Measurements from ENCODE around the gene SLC12A8.

The SLC12A8 gene

DNA sequence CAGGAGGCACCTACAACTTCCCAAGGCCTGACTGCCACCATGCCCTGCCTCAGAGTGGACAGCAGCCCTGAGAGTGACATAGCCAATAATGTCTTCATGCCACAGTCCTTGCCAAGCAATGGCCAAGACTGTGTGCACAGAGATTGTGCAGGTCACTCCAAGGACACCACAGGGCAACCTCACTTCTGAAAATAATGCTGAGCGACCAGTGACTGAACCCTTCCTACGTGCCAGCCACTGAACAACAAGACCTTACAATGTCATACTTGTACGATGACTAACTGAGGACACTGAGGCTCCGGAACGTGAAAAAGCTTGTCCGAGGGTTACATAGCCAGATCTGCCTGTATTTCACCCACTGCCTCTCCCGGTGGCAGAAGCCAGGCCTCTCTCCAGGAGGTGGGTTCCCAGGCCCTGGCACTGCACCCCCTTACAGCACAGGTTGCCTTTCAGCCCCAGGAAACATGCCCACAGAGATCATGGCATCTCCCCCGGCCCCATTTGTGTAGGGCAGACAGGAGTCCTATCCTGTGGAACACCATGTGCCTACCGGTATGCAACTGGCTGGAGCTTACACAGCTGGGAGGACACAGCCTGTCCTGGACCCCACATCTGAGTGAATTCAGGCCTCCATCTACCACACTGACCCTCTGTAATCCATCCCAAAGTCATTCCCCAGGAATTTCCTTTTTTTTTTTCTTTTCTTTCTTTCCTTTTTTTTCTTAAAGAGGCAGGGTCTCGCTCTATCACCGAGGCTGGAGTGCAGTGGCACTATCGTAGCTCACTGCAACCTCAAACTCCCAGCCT, 72.3 kb downstream of the SLC12A8 start:
- no peak for DNase-seq (ENCODE audit: low read depth in 3 of 3)

DNA sequence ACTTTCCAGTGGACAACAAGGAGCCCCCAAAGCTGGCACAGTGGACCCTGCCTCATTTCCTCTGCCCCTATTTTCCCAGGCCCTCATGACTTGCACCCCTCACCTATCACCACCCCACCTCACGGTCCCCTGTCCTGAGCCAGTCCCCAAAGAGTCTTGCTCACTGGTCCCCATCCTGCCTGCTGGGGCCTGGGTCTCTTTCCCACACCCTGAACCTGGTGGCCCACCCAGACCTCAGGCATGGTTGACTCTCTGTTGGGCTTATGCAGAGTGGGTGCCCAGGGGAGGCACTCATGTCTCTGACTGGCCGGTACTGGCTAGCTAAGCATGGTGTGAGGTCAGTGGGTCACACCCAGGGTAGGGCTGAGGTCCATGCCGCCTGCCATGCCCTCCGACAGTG, 73.2 kb downstream of the SLC12A8 start:
- no peak for DNase-seq (ENCODE audit: low read depth in 3 of 3)

DNA sequence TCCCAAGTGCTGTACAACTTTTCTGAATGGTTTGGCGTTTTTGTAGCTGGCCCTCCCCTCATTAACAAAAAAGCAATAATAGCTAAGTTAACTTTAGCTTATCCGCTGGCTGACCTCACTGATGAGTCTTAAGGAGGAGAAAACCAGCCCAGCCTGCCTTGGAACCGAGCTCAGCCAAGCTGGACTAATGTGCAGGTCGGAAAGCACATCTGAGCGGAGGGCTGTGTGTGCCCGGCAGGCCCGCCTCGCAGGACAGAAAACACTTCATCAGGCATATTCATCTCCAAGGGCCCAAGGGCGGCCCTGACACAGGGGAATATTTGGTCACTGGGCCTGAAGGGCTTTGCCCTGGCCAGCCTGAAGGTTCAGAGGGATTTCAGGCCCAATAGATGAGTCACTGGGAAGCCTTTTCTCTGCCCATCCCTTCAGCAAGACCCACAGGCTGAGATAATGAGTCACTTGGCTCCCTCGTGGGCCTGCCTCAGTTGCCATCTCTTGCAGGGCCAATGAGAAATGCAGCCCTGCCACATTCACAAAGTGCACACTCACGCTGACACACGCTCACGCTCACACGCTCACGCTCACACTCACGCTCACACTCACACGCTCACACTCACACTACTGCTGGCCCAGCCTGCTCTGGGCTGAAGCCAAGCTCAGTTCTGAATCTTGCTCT, 75.1 kb downstream of the SLC12A8 start:
- no peak for DNase-seq (ENCODE audit: low read depth in 3 of 3)

DNA sequence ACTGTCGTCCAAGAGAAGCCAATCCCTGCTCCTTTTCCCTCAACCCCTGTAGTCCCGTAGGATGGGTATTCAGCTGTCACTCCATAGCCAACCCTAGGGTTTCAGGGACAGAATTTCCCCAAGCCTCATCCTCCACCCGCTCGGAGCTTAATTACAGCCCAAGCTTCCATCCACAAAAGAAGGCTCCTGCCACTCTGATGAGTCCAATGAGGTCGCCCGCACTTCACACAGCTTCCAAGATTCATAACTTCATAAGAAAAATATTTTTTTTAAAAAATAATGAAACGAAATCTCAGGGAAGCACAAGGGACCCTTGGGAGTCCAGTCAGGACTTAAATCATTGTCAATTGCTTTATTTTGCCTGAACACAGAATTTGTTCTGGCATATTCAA, 75.6 kb downstream of the SLC12A8 start:
- no peak for DNase-seq (ENCODE audit: low read depth in 3 of 3)

DNA sequence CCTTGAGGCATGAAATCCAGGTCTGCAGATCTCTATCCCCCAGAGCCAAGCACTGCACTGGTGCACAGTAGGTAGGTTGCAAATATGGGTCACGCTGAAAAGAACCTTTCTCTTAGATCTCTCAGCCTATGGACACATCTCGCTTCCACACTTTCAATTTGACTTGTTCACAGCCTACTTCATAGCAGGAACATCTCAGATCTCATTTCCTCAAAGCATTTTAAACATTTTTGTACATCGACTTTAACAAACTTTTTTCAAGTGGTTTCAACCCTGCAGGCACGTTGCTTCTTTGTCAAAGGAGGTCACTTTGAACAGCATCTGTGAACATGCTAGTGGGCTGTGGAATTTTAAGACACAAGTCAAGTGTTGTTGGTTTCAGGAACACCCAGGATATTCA, 76.0 kb downstream of the SLC12A8 start:
- DNase-seq (ENCODE audit: low read depth in 3 of 3): no peak

DNA sequence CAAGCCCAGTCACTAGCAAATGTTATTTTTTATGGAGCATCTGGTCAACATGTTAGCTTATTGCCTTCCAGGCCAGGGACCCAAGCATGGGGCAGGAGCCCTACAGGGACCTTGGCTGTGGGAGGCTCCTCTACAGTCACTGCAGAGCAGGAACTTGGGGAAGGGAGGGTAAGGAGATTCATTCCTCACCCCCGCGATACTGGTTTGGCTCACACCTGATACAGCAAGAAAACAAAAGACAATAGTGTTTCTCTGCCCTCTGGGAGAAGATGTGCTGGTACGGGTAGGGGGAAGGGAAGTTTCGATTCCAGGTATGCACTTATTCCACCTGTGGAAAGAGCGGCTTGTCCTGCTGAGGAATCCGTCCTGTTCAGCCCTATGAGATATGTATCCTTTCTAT, 77.6 kb downstream of the SLC12A8 start:
- no peak for DNase-seq (ENCODE audit: low read depth in 3 of 3)

DNA sequence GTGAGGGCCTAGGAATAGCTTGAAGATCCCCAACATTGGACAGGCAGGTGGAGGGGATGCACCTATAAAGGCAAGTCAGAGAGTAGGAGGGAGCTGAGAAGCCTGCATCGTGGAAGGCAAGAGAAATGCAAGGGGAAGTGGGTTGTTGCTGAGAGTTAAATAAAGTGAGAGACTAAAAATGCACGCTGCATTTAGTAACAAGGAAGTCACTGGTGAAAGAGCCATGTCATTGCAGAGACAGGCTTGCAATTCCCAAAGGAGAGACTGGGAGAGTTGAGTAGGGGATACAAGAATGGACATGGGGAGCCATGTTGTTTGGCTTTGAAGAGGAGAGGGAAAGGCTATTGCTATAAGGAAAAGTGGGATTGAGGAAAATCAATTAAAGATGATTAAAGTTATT, 79.7 kb downstream of the SLC12A8 start:
- no peak for DNase-seq (ENCODE audit: low read depth in 3 of 3)

DNA sequence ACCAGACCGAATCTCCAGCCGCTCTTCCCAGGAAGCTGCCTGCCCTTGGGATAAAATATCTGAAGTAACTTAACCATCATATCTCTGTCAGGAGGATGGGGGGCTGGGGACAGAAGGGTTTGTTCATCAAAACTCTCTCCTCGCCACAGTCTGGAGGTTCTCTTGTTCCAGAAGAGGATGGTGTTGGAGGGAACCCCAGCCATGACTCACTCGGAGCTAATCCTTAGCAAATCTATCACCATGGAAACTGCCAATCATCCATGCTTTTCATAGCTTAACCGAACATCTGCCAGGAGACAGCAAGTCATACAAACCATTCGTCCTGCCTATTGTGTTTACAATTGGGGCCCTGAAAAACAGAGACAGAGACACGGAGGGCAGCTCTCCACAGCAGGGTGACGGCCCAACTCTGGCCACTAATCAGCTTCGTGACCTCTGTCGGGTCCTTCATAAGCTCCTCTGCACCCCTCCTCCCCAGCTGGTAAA, 83.0 kb downstream of the SLC12A8 start:
- no peak for DNase-seq (ENCODE audit: low read depth in 3 of 3)

DNA sequence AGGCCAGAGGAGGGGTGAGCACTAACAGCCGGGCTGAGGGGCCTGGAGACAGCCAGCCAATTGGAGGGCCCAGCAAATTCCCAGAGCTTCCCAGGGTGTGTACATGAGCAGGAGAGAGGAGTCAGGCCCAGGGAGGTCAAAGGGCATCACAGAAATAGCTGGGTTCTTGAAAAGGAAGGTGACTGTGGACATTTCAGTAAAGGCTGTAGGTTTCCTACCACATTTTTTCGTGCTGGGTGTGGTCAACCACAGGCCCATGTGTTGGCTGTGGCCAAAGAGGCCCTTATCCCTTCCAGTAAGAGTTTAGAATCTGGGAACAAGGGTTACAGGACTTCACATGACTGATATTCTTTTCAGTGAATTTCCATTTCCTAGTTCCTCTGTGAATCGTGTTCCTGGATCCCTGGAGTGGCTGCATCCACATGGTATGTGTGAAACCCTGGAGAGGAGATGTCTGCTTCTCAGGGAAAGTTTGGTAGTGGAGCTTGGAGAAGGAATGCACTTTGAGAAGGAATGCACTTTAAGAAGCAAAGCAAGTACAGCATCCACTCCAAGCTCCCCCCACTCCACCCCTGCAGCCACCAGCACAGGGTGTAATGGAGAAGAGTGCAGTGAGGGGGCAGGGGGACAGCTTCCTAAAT, 83.6 kb downstream of the SLC12A8 start:
- no peak for DNase-seq (ENCODE audit: low read depth in 3 of 3)

DNA sequence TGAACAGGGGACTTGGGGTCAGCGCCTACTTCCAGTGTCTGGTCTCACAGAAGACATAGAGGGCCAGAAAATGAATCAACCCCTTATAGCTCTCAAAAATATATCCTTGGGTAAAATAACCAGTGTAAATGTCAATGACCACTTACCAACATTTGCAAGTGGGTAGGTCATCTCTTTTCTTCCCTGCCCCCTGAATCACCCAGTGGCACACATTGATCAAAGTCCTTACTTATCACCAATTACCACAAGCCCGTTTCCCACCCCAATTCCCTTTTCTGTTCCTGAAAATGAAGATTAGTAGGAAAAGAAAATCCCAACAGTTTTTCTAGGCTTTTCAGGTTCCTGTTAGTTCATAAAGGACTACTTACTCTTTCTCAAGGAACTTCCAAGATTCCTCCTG, 86.2 kb downstream of the SLC12A8 start:
- no peak for DNase-seq (ENCODE audit: low read depth in 3 of 3)

DNA sequence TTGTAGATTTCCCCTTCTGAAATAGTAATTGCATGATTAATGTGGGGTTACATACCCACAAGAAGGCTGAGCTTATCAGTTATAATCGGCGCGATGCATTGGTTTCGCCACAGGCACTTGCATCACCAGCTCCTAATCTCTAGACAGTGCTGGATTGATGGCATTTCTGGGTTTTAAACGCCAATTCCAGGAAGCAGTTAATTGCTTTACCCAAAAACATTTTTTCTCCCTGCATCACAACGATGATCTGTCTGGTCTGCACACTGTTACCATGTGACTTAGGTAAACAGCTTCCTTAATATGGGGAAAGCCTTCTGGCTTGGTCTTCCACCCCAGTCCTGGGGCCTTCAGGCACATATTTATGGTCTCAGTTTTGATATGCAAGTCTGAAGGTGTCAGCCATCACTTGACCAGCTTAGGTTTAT, 86.7 kb downstream of the SLC12A8 start:
- DNase-seq (ENCODE audit: low read depth in 3 of 3): peak in 1 of 3 donors; percentile 51

DNA sequence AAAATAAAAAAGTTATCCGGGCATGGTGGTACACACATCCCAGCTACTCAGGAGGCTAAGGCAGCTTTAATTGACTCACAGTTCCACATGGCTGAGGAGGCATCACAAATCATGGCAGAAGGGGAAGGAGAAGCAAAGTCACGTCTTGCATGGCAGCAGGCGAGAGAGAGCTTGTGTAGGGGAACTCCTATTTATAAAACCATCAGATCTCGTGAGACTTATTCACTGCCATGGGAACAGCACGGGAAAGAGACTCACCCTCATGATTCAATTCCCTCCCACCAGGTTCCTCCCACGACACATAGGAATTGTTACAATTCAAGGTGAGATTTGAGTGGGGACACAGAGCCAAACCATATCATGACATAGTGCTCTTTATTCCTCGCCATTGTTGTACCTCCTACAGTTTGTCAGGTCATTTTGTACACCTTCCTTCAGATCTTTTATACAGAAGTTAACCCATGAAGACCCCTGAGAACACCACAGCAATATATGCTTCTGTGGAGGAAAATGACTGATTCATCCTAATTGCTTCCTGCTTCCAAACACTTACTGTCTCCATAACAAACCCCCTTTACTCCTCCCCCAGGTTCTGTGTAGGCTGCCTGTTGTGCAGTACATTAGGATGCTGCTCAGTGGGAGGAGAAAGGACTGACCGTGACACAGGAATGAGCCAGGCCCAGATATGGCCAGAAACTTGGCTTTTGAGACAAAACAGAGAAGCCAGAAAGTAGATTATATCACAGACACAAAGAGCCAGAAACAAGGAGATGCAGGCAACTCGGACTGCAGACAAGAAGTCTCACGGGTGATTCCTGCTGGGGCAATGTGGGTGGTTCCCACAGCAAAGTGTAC, 88.9 kb downstream of the SLC12A8 start:
- no peak for DNase-seq (ENCODE audit: low read depth in 3 of 3)

DNA sequence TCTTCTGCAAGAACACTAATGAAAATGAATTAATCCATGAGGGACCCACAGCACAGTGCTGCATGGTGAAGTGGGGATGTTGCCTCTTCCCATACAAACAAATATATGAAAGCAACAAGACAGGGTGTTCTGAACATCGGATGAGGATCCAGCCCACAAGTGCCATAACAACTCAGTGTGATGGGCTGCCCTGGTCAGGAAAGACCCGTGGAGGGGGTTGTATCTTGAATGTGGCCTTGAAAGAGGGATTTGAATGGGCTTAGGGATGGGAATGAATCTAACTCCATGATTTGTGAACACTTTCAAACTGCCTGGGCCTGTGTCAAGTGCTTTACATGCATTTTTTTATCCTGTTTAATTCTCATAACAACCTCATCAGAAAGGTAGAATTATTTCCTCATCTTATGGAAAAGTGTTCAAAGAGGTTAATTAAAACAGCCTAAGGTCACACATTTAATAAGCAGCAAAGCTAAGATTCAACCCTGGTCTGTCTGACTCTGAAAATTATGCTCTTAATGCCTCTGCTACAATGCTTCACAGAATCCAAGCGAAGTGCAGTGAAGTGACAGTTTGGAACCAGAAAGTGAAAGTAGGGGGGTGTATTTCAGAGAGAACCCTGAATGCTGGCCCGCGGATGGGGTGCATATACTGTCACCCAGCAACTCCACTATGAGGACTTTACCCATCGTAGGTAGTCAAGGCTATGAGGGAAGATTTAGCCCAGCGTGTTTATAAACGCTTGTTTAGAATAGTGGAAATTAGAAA, 91.1 kb downstream of the SLC12A8 start:
- no peak for DNase-seq (ENCODE audit: low read depth in 3 of 3)

DNA sequence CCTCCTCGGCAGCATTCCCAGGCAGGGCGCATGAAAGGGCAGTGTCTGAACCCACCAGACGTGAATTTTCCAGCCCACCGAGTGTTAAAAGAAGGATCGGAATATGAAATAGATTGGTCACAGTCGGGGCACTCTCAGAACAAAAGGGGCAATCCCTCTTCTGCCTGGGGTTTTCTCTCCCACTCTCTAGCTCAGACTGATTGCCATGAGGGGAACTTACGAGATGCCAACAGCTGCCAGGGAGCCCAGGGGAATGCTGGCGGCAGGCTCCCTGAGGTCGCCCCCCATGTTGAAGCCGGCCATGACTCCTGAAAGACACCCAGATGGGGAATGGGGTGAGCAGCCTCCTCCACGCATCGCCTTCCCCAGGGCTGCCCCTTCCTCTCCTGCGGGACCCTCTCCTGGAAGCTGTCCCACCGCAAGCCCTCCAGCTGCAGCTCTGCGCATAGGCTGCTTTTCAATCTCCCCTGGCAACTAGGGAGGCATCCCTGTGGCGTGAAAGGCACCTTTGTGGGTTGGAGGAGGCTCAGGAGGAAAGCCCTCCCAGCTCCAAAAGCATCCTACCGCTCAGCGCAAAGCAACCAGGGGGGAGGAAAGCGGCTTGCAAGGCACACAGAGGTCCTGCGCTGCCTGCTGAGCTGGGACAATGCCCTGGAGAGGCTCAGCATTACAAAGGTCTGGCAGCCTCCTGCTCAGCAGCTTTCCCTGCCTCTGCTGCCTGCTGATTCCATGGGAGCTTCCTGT, 92.0 kb downstream of the SLC12A8 start:
- no peak for DNase-seq (ENCODE audit: low read depth in 3 of 3)

DNA sequence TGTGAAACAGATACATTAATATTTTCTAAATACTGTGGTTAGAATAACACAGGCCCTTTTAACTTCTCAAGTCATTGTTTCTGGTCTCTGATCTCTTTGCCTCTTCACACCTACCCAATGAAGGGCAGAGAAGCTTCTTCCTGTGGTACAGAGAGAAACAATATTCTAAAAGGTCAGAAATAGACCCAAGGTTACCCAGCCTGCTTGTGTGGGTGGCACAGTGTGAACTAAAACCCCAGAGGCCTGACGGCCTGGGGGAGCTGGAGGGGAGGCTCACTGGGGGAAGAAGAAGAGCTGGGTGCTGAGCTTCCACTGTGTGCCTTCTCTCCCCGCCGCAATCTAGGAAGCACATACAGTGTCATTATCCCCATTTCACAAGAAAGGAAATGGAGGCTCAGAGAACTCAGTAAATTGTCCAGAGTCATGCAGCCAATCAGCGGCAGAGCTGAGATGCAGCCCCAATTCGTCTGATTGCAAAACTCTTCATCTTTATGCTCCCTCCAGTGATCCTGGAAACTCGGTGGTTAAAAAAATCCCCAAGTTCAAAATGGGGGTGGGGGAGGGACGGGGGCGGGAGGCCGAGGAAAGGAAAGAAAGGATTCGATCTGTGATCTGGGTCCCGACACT, 92.7 kb downstream of the SLC12A8 start:
- no peak for DNase-seq (ENCODE audit: low read depth in 3 of 3)

DNA sequence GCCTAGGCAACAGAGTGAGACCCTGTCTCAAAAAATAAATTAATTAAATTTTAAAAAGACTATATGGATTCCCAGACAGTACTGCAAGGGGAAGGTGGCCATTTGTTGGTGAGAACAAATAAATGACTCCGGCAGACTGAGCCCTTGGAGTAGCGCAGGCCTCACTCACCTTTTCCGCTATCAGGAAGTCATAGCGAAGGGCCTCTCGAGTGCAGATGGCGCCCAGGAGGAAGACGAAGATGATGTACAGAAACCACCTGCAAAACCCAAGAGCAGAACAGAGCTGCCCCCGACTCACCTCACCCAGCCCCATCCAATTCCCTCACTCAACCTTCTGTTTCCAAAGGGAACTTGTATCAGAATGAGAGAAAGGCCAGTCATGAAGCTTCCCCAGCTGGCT, 93.9 kb downstream of the SLC12A8 start:
- no peak for DNase-seq (ENCODE audit: low read depth in 3 of 3)

DNA sequence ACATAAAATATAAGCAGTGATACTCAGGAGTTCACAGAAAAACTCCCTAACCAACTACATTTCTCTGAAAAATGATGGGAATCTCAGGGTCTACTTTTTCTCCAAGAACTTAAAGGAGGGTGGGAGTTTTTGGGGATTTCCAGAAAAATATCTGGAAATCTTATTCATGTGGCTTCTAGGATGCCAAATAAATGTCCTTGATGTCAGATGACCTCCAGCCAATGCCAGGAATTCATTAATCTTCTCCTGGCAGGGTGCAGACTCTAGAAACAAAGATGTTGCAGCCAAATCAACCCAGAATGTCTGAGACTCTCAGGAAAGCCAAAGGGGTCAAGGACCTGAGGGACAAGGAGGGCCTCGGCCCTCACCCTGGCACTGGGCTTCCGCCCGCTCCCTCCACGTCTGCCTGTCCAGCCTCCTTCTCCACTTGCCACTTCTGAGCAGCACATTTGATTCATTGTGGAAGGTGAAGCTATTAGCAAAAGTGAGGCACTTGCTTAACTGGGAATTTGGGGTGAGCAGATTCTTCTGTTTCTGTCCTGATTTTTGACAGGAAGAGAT, 94.8 kb downstream of the SLC12A8 start:
- no peak for DNase-seq (ENCODE audit: low read depth in 3 of 3)

DNA sequence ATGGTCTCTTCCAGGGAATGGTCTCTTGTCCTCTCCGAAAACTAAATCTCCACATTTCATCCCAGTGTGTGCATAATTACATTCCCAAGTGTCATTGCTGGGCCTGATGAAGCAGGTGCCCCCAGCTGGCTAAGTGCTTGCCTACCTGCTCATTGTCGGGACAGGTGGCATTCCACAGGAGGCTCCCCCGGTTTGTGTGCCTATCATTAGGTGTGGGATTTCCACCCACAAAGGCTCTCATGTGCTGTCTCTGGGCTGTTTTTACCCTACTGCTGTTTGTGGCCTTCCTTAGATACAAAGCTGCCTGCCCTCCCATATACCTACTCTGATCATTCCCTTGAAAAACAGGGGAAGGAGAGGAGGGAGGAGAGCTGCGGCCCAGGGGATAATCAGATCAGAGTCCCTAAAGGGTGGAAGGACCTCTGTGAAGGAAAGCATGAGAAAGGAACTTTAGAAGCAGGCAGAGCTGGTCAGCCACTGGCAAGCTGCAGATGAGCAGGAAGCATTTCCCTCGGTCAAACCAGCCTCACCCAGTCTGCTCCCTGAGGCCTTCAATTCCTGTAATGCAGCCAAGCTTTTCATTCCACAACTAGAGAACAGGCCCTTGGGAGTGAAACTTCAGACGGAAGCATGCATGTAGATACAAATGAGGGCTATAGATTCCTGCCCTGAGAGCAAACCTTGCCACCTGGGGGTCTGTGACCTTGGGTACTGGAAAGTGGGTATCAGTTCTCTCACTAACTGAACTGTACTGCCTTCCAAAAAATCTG, 96.1 kb downstream of the SLC12A8 start:
- no peak for DNase-seq (ENCODE audit: low read depth in 3 of 3)

DNA sequence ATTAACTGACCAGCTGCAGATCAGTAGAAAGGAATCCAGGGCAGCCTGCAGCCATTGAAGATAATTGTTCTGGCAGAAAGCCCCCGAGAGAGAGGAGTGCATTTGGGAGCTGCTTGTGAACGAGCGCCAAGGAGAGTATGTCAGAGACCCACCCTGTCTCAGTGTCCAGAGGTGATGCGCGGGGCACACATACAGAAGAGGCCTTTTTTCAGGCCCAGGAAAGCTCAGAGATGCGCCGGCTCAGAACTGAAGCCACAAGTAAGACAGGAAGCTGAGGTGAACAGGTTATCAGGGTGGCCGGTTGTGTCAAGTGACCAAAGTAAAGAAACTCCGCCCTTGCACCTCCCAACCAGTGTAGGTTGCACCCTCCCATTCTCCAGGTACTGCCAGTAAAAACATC, 96.9 kb downstream of the SLC12A8 start:
- DNase-seq (ENCODE audit: low read depth in 3 of 3): no peak
